ENCODE data around the gene ATRX.
"Not testable (repeated sequence)": the region's sequence is repeated elsewhere in the genome, so short reads cannot be mapped to it uniquely, and the experiment has no call there.

Gene ATRX

DNA sequence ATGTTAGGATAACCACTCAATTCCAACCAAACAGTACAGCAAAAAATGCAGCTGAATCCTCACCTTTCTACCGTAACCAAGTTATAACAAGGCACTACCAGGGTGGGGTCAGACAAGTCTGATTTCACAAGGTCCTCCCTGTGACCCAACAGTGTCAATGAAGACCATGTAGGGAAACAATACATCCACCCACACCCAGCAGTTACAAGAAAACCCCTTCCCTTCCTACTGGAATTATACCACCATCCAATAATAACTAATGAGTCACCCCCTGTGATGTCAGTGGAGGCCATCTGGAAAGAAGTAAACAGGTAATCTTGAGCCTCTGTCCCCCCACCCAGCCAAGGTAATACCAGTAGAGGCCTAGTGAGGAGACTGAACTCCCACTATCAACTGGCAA is 221.2 kb downstream of the ATRX start:
- no peak overlapping the region for H3K27ac ChIP-seq
- no peak for DNase-seq (ENCODE audit: low spot score)
- ChIA-PET CTCF (no interaction called here), POLR2A (ENCODE audit: low non-redundant PET) (no interaction called here)
- TF ChIP-seq CTCF (conservative IDR thresholded peaks at IDR 0.05; ENCODE audit: low read depth), result no peak

GRCh38 chrX:77561372-77561771 is 224.6 kb downstream of the ATRX start:
- no peak for TF ChIP-seq CTCF (conservative IDR thresholded peaks at IDR 0.05; ENCODE audit: low read depth)
- ChIA-PET CTCF (no interaction called here), POLR2A (ENCODE audit: low non-redundant PET) (no interaction called here)
- no peak for DNase-seq (ENCODE audit: low spot score)
- no peak overlapping the region for H3K27ac ChIP-seq

GRCh38 chrX:77556276-77556675 is 229.7 kb downstream of the ATRX start:
- TF ChIP-seq CTCF (conservative IDR thresholded peaks at IDR 0.05; ENCODE audit: low read depth), result no peak
- DNase-seq (ENCODE audit: low spot score), result no peak
- ChIA-PET CTCF (no interaction called here), POLR2A (ENCODE audit: low non-redundant PET) (no interaction called here)
- H3K27ac ChIP-seq, result no peak overlapping the region

GRCh38 chrX:77548751-77549150 is 237.3 kb downstream of the ATRX start:
- DNase-seq (ENCODE audit: low spot score), result no peak
- ChIA-PET POLR2A (ENCODE audit: low non-redundant PET) (no interaction called here), CTCF (no interaction called here)
- TF ChIP-seq CTCF (conservative IDR thresholded peaks at IDR 0.05; ENCODE audit: low read depth), result no peak
- H3K27ac ChIP-seq, result no peak overlapping the region

GRCh38 chrX:77539778-77540177 is 246.2 kb downstream of the ATRX start:
- H3K27ac ChIP-seq; POLR2A ChIA-PET (ENCODE audit: low non-redundant PET); DNase-seq (ENCODE audit: low spot score); CTCF ChIA-PET: not testable (repeated sequence)

GRCh38 chrX:77531261-77531660 is 254.8 kb downstream of the ATRX start:
- H3K27ac ChIP-seq; DNase-seq (ENCODE audit: low spot score); CTCF ChIA-PET; POLR2A ChIA-PET (ENCODE audit: low non-redundant PET): not testable (repeated sequence)

DNA sequence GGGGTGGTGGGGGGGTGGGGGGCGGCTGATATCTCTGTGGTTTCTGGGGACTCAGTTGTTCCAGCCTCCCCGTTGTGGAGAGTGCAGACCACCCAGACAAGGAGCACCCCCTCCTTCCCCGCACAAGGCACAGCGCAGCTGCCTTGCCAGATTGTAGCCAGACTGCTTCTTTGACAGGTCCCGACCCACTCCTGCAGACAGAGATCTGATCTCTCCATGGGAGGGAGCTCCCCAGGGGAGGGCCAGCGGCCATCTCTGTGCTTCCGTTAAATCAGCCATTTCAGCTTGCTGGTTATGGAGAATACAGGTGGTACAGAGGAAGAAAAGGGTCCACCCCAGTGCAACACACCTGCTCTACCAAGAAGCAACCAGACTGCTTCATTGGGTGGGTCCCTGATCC is 258.0 kb downstream of the ATRX start:
- no peak overlapping the region for H3K27ac ChIP-seq

More for the DNA sequence above, 258.0 kb downstream of the ATRX start:
- POLR2A ChIA-PET (ENCODE audit: low non-redundant PET), result no interaction called here
- no peak for DNase-seq (ENCODE audit: low spot score)
- no peak for TF ChIP-seq CTCF (conservative IDR thresholded peaks at IDR 0.05; ENCODE audit: low read depth)
- CTCF ChIA-PET, result no interaction called here

Data from RWPE1 (cell line).